Measurements from ENCODE around the gene COL13A1. TPM values are rescaled to one million over a fixed set of nuclear protein-coding genes. Genes with fewer than 3 reads are reported as not detected.
A peak's percentile ranks its signal among the peaks of the same experiment; 100 is the strongest.

The COL13A1 gene
- total RNA-seq, 1 donor from 2014 or later: 25.6 TPM

DNA sequence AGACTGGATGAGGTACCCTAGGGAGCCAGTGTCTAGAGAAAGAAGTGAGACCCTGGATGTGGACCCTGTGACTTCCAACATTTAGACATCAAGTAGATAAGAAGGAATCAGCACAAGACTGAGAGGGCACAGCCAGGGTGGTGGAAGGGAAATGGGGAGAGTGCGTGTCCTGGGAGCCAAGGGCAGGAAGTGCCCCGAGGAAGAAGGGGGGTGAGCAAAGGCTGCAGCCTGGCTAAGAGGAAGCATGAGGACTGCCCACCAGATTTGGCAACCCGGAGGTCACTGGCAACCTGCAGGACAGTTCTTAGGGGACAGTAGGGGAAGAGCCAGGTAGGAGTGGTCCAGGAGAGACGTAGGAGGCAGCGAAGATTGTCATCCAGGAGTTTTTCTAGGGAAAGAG, 14.8 kb downstream of the COL13A1 start:
- H3K27ac Mint-ChIP-seq (ENCODE audit: unreplicated experiment): no peak overlapping the region
- H3K9me3 Mint-ChIP-seq (ENCODE audit: low read depth): peaks cover 6% of the 10 kb centered on the region
- H3K36me3 Mint-ChIP-seq (ENCODE audit: low read depth): peaks cover 8% of the 10 kb centered on the region
- no peak for DNase-seq (ENCODE audit: low spot score)
- TF ChIP-seq, protein P1, sequence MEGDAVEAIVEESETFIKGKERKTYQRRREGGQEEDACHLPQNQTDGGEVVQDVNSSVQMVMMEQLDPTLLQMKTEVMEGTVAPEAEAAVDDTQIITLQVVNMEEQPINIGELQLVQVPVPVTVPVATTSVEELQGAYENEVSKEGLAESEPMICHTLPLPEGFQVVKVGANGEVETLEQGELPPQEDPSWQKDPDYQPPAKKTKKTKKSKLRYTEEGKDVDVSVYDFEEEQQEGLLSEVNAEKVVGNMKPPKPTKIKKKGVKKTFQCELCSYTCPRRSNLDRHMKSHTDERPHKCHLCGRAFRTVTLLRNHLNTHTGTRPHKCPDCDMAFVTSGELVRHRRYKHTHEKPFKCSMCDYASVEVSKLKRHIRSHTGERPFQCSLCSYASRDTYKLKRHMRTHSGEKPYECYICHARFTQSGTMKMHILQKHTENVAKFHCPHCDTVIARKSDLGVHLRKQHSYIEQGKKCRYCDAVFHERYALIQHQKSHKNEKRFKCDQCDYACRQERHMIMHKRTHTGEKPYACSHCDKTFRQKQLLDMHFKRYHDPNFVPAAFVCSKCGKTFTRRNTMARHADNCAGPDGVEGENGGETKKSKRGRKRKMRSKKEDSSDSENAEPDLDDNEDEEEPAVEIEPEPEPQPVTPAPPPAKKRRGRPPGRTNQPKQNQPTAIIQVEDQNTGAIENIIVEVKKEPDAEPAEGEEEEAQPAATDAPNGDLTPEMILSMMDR (IDR thresholded peaks at IDR 0.05): no peak
- no peak overlapping the region for H3K4me3 Mint-ChIP-seq (ENCODE audit: unreplicated experiment)
- H3K27me3 Mint-ChIP-seq (ENCODE audit: low read depth): no peaks in the 10 kb centered on the region
- peaks cover 10% of the 10 kb centered on the region for H3K4me1 Mint-ChIP-seq (ENCODE audit: low read depth)

DNA sequence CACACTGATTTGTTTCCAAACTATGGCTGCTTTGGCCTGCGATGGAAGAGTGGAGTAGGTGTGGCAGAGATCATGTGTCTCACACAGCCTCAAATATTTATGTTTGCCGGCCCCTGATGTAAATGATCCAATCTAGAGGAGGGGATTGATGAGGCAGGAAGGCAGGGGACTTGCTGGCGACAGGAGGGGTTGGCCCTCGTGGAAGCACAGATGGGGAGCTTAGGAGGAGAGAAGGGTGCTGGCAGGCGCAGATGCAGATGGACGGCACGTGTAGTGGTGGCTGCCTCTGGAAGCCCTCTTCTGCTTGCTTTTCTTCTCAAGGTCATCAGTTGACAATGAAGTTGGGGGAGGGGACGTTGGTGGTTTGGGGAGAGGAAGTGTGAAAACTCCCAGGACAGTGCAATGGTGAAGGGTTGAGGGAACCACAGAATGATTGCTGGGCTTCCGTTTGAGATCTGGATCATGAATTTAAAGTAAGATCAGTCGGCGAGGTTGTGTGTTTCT, 15.4 kb downstream of the COL13A1 start:
- TF ChIP-seq, protein P1 (IDR thresholded peaks at IDR 0.05): no peak

DNA sequence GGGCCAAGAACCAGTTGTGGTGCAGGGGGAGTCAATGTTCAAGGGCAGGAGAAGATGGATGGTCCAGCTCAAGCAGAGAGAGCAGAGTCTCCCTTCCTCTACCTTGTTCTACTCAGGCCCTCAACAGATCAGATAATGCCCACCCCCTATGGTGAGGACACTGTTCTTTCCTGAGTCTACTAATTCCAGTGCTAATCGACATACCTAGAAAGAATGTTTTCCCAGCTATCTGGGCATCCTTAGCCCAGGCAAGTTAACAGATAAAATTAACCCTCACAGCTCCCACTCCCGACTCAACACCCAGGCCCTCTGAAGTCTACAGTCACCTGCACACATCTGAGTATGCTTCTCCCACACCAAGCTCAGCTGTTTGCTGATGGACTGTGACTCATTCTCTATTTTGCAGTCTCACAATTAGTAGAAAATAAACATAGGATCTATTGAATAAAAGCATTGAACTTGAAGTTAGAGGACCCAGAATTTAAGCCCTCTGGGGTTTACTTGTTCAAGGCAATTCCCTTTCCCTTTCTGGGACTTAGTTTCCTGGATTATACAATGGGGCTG, 17.1 kb downstream of the COL13A1 start:
- no peak for DNase-seq (ENCODE audit: low spot score)
- no peak overlapping the region for H3K27ac Mint-ChIP-seq (ENCODE audit: unreplicated experiment)
- no peak overlapping the region for H3K4me3 Mint-ChIP-seq (ENCODE audit: unreplicated experiment)
- TF ChIP-seq, protein P1 (IDR thresholded peaks at IDR 0.05): no peak
- H3K4me1 Mint-ChIP-seq (ENCODE audit: low read depth): peaks cover 10% of the 10 kb centered on the region
- peaks cover 6% of the 10 kb centered on the region for H3K9me3 Mint-ChIP-seq (ENCODE audit: low read depth)
- peaks cover 11% of the 10 kb centered on the region for H3K36me3 Mint-ChIP-seq (ENCODE audit: low read depth)
- H3K27me3 Mint-ChIP-seq (ENCODE audit: low read depth): no peaks in the 10 kb centered on the region

More for the DNA sequence above, 15.4 kb downstream of the COL13A1 start:
- Mint-ChIP-seq H3K4me3 (ENCODE audit: unreplicated experiment) (no peak overlapping the region), H3K36me3 (ENCODE audit: low read depth) (peaks cover 8% of the 10 kb centered on the region), H3K27ac (ENCODE audit: unreplicated experiment) (no peak overlapping the region), H3K4me1 (ENCODE audit: low read depth) (peaks cover 10% of the 10 kb centered on the region), H3K27me3 (ENCODE audit: low read depth) (no peaks in the 10 kb centered on the region), H3K9me3 (ENCODE audit: low read depth) (peaks cover 6% of the 10 kb centered on the region)
- DNase-seq (ENCODE audit: low spot score): no peak

GRCh38 chr10:69819716-69820506, 18.2 kb downstream of the COL13A1 start:
- TF ChIP-seq, protein P1 (IDR thresholded peaks at IDR 0.05): no peak
- no peak for DNase-seq (ENCODE audit: low spot score)
- Mint-ChIP-seq H3K27ac (ENCODE audit: unreplicated experiment) (peak overlapping the region; percentile 64), H3K27me3 (ENCODE audit: low read depth) (no peaks in the 10 kb centered on the region), H3K4me3 (ENCODE audit: unreplicated experiment) (no peak overlapping the region), H3K4me1 (ENCODE audit: low read depth) (peaks cover 10% of the 10 kb centered on the region), H3K9me3 (ENCODE audit: low read depth) (peaks cover 6% of the 10 kb centered on the region), H3K36me3 (ENCODE audit: low read depth) (peaks cover 14% of the 10 kb centered on the region)

- peaks cover 6% of the 10 kb centered on the region for H3K9me3 Mint-ChIP-seq (ENCODE audit: low read depth)
- no peaks in the 10 kb centered on the region for H3K27me3 Mint-ChIP-seq (ENCODE audit: low read depth)
- TF ChIP-seq, protein P1 (IDR thresholded peaks at IDR 0.05): no peak
- no peak for DNase-seq (ENCODE audit: low spot score)
- peaks cover 10% of the 10 kb centered on the region for H3K4me1 Mint-ChIP-seq (ENCODE audit: low read depth)
- peaks cover 22% of the 10 kb centered on the region for H3K36me3 Mint-ChIP-seq (ENCODE audit: low read depth)
- H3K27ac Mint-ChIP-seq (ENCODE audit: unreplicated experiment): no peak overlapping the region
- H3K4me3 Mint-ChIP-seq (ENCODE audit: unreplicated experiment): no peak overlapping the region
Observed at GRCh38 chr10:69820817-69821216, 19.1 kb downstream of the COL13A1 start.

Measured in chondrocyte (in vitro differentiated cells).